HepG2 (cell line): Measurements from ENCODE around the gene GLG1. TPM values are rescaled to one million over a fixed set of nuclear protein-coding genes. Genes with fewer than 3 reads are reported as not detected.

Experiments used
- ARID5B ChIP-seq: IDR thresholded peaks from 2 replicates; pipeline ENCODE4 v1.4.0; 2020; ENCODE audit warnings: mild to moderate bottlenecking, missing genetic modification reagents
- GFI1 ChIP-seq: sonication (generic); formaldehyde crosslinking; IDR thresholded peaks from 2 replicates; pipeline ENCODE4 v1.5.0; 2020; ENCODE audit warnings: missing genetic modification reagents, mild to moderate bottlenecking, borderline replicate concordance
- HDAC1 ChIP-seq: sonication (generic); formaldehyde crosslinking; IDR thresholded peaks from 2 replicates; pipeline ENCODE4 v1.5.1; 2020; ENCODE audit warnings: mild to moderate bottlenecking, missing genetic modification reagents
- HIVEP1 ChIP-seq: sonication (generic); formaldehyde crosslinking; IDR thresholded peaks from 2 replicates; pipeline ENCODE4 v1.4.0; 2020; ENCODE audit warnings: mild to moderate bottlenecking, missing genetic modification reagents
- PAXIP1 ChIP-seq: sonication (generic); formaldehyde crosslinking; conservative IDR thresholded peaks from 2 replicates; pipeline ENCODE4 v1.4.0; 2020; ENCODE audit warnings: mild to moderate bottlenecking, missing genetic modification reagents, moderate library complexity
- RERE ChIP-seq: IDR thresholded peaks from 2 replicates; pipeline ENCODE4 v1.6.1; 2016; ENCODE audit warnings: low read depth, missing genetic modification reagents, missing compliant biosample characterization
- ZGPAT ChIP-seq: IDR thresholded peaks from 2 replicates; pipeline ENCODE4 v1.6.1; 2016; ENCODE audit warnings: mild to moderate bottlenecking
- ZNF292 ChIP-seq: sonication (generic); formaldehyde crosslinking; IDR thresholded peaks from 2 replicates; pipeline ENCODE4 v1.8.1; 2022; ENCODE audit warnings: mild to moderate bottlenecking, low read depth, missing genetic modification reagents, borderline replicate concordance
- ZNF354B ChIP-seq: sonication (generic); formaldehyde crosslinking; IDR thresholded peaks from 2 replicates; pipeline ENCODE4 v1.8.0; 2022; ENCODE audit warnings: mild to moderate bottlenecking, missing genetic modification reagents
- ZNF850 ChIP-seq: sonication (generic); formaldehyde crosslinking; conservative IDR thresholded peaks from 2 replicates; pipeline ENCODE4 v1.9.0; 2021; ENCODE audit warnings: mild to moderate bottlenecking, missing genetic modification reagents
- polyA plus RNA-seq, 8 experiments: library from polyadenylated mRNA; depleted of rRNA in 3 of 8; stranded (reverse) in 7 of 8; unstranded in 1 of 8; fragments of >200 nt; fragmentation: Illumina TruSeq in 4 of 8; extraction: Trizol in 4 of 8; gene quantifications; 2 replicates each; pipeline versions ENCODE4 v1.2.1 to v1.2.3, GENCODE V29; 2011 to 2016; ENCODE audit warnings: low read depth in 4 of 8, missing spikeins in 1 of 8, mixed read lengths in 1 of 8; ENCODE audit not compliant: insufficient read depth in 1 of 8
- total RNA-seq, 5 experiments: library from RNA; depleted of rRNA; stranded (reverse); fragments of >200 nt; fragmentation: Illumina TruSeq; extraction: Trizol; gene quantifications; 2 replicates each; pipeline ENCODE4 v1.2.3, GENCODE V29; 2016; ENCODE audit warnings: low read depth in 1 of 5
- TF ChIP-seq, protein P1 (sequence below): sonication (generic); formaldehyde crosslinking; IDR thresholded peaks from 2 replicates; pipeline ENCODE4 v1.9.0; 2021; ENCODE audit warnings: missing genetic modification reagents, borderline replicate concordance

The GLG1 gene
- total and polyA plus RNA-seq, 2 of the 13 experiments (the other 11 are each of a cell fraction or from before 2014, with no cell fraction given), result 87.7 to 141 TPM

DNA sequence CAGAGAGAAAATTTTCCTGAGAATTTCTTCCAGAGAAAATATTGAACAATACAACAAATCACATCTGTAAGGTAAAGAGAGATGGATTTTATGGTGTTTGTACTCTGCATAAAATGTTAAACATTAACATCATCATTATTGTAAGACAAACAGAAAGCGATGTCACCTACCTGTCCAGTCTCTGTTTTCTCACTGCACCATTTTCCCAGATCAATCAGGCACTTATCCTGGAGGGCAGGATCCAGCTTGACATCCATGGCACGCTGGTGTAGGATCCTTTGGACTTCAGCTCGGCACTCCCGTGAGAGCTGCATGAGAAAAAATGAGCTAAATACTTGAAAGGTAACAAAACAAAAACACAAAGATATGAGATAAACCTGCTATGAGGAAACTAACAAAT lies 129.7 kb downstream of the GLG1 start (continued):
- no peak for TF ChIP-seq RERE (CRISPR knock-in tag)
- TF ChIP-seq ZNF354B (CRISPR knock-in tag), result no peak
- TF ChIP-seq GFI1 (CRISPR knock-in tag), result peak; percentile 48; the same call in 1 of the 2 replicates
- TF ChIP-seq, protein P1, sequence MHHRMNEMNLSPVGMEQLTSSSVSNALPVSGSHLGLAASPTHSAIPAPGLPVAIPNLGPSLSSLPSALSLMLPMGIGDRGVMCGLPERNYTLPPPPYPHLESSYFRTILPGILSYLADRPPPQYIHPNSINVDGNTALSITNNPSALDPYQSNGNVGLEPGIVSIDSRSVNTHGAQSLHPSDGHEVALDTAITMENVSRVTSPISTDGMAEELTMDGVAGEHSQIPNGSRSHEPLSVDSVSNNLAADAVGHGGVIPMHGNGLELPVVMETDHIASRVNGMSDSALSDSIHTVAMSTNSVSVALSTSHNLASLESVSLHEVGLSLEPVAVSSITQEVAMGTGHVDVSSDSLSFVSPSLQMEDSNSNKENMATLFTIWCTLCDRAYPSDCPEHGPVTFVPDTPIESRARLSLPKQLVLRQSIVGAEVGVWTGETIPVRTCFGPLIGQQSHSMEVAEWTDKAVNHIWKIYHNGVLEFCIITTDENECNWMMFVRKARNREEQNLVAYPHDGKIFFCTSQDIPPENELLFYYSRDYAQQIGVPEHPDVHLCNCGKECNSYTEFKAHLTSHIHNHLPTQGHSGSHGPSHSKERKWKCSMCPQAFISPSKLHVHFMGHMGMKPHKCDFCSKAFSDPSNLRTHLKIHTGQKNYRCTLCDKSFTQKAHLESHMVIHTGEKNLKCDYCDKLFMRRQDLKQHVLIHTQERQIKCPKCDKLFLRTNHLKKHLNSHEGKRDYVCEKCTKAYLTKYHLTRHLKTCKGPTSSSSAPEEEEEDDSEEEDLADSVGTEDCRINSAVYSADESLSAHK (CRISPR knock-in tag), result no peak
- peak; percentile 31; the same call in 1 of the 2 replicates for TF ChIP-seq HDAC1 (CRISPR knock-in tag)
- TF ChIP-seq ZNF850 (CRISPR knock-in tag), result no peak
- TF ChIP-seq ARID5B (CRISPR knock-in tag), result no peak
- no peak for TF ChIP-seq ZNF292 (CRISPR knock-in tag)
- no peak for TF ChIP-seq HIVEP1 (CRISPR knock-in tag)
- no peak for TF ChIP-seq ZGPAT (CRISPR knock-in tag)
- peak; percentile 62 for TF ChIP-seq PAXIP1 (CRISPR knock-in tag)
